Measurements from ENCODE around the gene MRPL9.
"Not testable (repeated sequence)": the region's sequence is repeated elsewhere in the genome, so short reads cannot be mapped to it uniquely, and the experiment has no call there.

The MRPL9 gene

GRCh38 chr1:151775894-151776664 lies 12.8 kb upstream of the MRPL9 start:
- H3K4me1 ChIP-seq (ENCODE audit: low read length), result peaks cover 20% of the 10 kb centered on the region
- H3K9me3 ChIP-seq (replicated peaks; ENCODE audit: insufficient read depth, low read length), result no peaks in the 10 kb centered on the region
- no peaks in the 10 kb centered on the region for H3K79me2 ChIP-seq (ENCODE audit: low read length)
- no peaks in the 10 kb centered on the region for H3K9me2 ChIP-seq (replicated peaks; ENCODE audit: insufficient read depth, low read length)
- H3K27ac ChIP-seq (ENCODE audit: low read length), result no peak overlapping the region
- no peak overlapping the region for H3K4me3 ChIP-seq (ENCODE audit: low read length)
- H3K9ac ChIP-seq (ENCODE audit: low read length), result no peak overlapping the region
- H3K4me2 ChIP-seq (ENCODE audit: low read depth, low read length), result no peak overlapping the region
- no peak for TF ChIP-seq EZH2phosphoT487 (IDR thresholded peaks at IDR 0.05; ENCODE audit: low read length)
- no peak for TF ChIP-seq EZH2 (optimal IDR thresholded peaks at IDR 0.05; ENCODE audit: low read depth, low read length)
- TF ChIP-seq, protein P1, sequence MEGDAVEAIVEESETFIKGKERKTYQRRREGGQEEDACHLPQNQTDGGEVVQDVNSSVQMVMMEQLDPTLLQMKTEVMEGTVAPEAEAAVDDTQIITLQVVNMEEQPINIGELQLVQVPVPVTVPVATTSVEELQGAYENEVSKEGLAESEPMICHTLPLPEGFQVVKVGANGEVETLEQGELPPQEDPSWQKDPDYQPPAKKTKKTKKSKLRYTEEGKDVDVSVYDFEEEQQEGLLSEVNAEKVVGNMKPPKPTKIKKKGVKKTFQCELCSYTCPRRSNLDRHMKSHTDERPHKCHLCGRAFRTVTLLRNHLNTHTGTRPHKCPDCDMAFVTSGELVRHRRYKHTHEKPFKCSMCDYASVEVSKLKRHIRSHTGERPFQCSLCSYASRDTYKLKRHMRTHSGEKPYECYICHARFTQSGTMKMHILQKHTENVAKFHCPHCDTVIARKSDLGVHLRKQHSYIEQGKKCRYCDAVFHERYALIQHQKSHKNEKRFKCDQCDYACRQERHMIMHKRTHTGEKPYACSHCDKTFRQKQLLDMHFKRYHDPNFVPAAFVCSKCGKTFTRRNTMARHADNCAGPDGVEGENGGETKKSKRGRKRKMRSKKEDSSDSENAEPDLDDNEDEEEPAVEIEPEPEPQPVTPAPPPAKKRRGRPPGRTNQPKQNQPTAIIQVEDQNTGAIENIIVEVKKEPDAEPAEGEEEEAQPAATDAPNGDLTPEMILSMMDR (IDR thresholded peaks at IDR 0.05; ENCODE audit: low read length), result no peak
- H4K20me1 ChIP-seq (ENCODE audit: insufficient read depth, low read length), result no peaks in the 10 kb centered on the region
- H3F3A ChIP-seq (ENCODE audit: insufficient read depth, low read length), result peaks cover 11% of the 10 kb centered on the region
- no peak overlapping the region for H2AFZ ChIP-seq (ENCODE audit: low read length)
- no peak for DNase-seq
- no peaks in the 10 kb centered on the region for H3K36me3 ChIP-seq (replicated peaks; ENCODE audit: insufficient read depth, low read length)
- no peaks in the 10 kb centered on the region for H3K27me3 ChIP-seq (replicated peaks; ENCODE audit: insufficient read depth, low read length)

DNA sequence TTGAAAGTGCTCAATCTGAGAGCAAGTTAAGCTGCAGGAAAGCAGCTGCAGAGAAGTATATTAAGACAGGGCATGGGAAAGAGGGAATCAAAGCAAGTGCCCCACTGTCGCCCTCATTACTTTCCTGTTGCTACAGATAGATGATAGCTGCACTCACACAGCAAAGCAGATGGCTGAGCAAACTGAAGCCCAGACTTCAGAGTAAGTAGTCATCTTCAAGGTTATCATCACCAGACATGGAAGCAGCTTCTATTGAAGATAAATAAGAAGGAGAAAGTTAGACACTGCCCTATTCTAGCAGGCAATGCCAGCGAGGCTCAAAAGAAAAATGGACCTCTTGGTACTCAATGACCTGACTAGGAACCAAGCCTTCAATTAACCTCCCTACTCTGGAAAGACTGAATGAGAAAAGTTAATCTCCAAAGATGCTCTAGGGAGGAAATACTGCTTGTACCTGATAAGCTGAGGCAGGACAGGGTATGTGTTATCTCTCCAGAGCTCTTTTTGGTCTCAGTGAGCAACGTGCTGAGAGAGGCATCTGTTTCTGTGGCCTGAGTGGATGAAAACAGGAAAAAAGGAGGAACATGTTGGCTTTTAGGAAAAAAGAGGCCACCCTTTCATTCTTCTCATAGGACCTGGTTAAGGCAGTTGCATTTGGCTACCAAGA lies 11.1 kb upstream of the MRPL9 start:
- no peak overlapping the region for H3K4me2 ChIP-seq (ENCODE audit: low read depth, low read length)
- H4K20me1 ChIP-seq (ENCODE audit: insufficient read depth, low read length), result no peaks in the 10 kb centered on the region
- no peak overlapping the region for H3K4me3 ChIP-seq (ENCODE audit: low read length)
- H3K9me3 ChIP-seq (replicated peaks; ENCODE audit: insufficient read depth, low read length), result no peaks in the 10 kb centered on the region
- DNase-seq, result no peak
- no peak for TF ChIP-seq EZH2 (optimal IDR thresholded peaks at IDR 0.05; ENCODE audit: low read depth, low read length)
- TF ChIP-seq, protein P1 (IDR thresholded peaks at IDR 0.05; ENCODE audit: low read length), result no peak
- no peak for TF ChIP-seq EZH2phosphoT487 (IDR thresholded peaks at IDR 0.05; ENCODE audit: low read length)
- H3K36me3 ChIP-seq (replicated peaks; ENCODE audit: insufficient read depth, low read length), result no peaks in the 10 kb centered on the region
- H3K4me1 ChIP-seq (ENCODE audit: low read length), result peaks cover 8% of the 10 kb centered on the region
- H3K79me2 ChIP-seq (ENCODE audit: low read length), result no peaks in the 10 kb centered on the region
- no peak overlapping the region for H3K9ac ChIP-seq (ENCODE audit: low read length)
- H3K9me2 ChIP-seq (replicated peaks; ENCODE audit: insufficient read depth, low read length), result no peaks in the 10 kb centered on the region
- H2AFZ ChIP-seq (ENCODE audit: low read length), result no peak overlapping the region
- peaks cover 1% of the 10 kb centered on the region for H3F3A ChIP-seq (ENCODE audit: insufficient read depth, low read length)
- H3K27me3 ChIP-seq (replicated peaks; ENCODE audit: insufficient read depth, low read length), result no peaks in the 10 kb centered on the region
- no peak overlapping the region for H3K27ac ChIP-seq (ENCODE audit: low read length)

DNA sequence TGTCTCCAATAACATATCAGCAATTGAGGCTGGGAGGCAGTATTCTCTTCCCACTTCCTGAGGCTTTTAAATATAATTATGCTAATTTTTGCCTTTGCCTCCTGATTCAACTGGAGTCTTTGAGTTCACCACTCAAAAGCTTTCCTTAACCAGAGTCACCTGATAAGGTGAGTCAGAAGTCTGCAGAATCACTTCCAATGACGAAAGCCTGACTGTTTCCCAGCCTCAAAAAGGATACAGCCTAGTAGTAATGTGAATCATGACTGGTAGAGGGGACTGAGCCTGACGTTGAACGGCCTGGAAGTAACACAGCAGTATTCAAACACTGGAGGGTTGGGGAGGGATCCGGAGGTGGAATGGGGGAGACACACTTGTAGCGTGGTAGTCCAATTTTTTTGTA lies 10.4 kb upstream of the MRPL9 start:
- Histone ChIP-seq H4K20me1 (ENCODE audit: insufficient read depth, low read length) (no peaks in the 10 kb centered on the region), H2AFZ (ENCODE audit: low read length) (no peak overlapping the region), H3K9me3 (replicated peaks; ENCODE audit: insufficient read depth, low read length) (no peaks in the 10 kb centered on the region), H3K36me3 (replicated peaks; ENCODE audit: insufficient read depth, low read length) (no peaks in the 10 kb centered on the region), H3K27me3 (replicated peaks; ENCODE audit: insufficient read depth, low read length) (no peaks in the 10 kb centered on the region), H3K27ac (ENCODE audit: low read length) (no peak overlapping the region), H3K79me2 (ENCODE audit: low read length) (no peaks in the 10 kb centered on the region), H3F3A (ENCODE audit: insufficient read depth, low read length) (no peaks in the 10 kb centered on the region), H3K4me2 (ENCODE audit: low read depth, low read length) (no peak overlapping the region), H3K9ac (ENCODE audit: low read length) (no peak overlapping the region), H3K4me3 (ENCODE audit: low read length) (no peak overlapping the region), H3K4me1 (ENCODE audit: low read length) (peaks cover 2% of the 10 kb centered on the region; the same call in 1 of the 2 replicates), H3K9me2 (replicated peaks; ENCODE audit: insufficient read depth, low read length) (no peaks in the 10 kb centered on the region)
- no peak for DNase-seq
- TF ChIP-seq, protein P1 (IDR thresholded peaks at IDR 0.05; ENCODE audit: low read length), result no peak
- TF ChIP-seq EZH2phosphoT487 (IDR thresholded peaks at IDR 0.05; ENCODE audit: low read length) (no peak), EZH2 (optimal IDR thresholded peaks at IDR 0.05; ENCODE audit: low read depth, low read length) (no peak)

DNA sequence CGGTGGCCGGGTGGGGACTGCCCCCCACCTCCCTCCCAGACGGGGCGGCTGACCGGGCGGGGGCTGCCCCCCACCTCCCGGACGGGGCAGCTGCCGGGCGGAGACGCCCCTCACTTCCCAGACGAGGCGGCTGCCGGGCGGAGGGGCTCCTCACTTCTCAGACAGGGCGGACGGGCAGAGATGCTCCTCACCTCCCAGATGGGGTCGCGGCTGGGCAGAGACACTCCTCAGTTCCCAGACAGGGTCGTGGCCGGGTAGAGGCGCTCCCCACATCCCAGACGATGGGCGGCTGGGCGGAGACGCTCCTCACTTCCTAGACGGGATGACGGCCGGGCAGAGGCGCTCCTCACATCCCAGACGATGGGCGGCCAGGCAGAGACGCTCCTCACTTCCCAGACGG lies 6.0 kb upstream of the MRPL9 start:
- not testable (repeated sequence) for H3K9me3 ChIP-seq (replicated peaks; ENCODE audit: insufficient read depth, low read length); DNase-seq; H3F3A ChIP-seq (ENCODE audit: insufficient read depth, low read length); H4K20me1 ChIP-seq (ENCODE audit: insufficient read depth, low read length); H3K4me1 ChIP-seq (ENCODE audit: low read length); H3K27me3 ChIP-seq (replicated peaks; ENCODE audit: insufficient read depth, low read length); H3K9ac ChIP-seq (ENCODE audit: low read length); H3K9me2 ChIP-seq (replicated peaks; ENCODE audit: insufficient read depth, low read length); H3K27ac ChIP-seq (ENCODE audit: low read length); H3K4me2 ChIP-seq (ENCODE audit: low read depth, low read length); H3K4me3 ChIP-seq (ENCODE audit: low read length); H3K36me3 ChIP-seq (replicated peaks; ENCODE audit: insufficient read depth, low read length); H3K79me2 ChIP-seq (ENCODE audit: low read length); H2AFZ ChIP-seq (ENCODE audit: low read length)

GRCh38 chr1:151768351-151769066 lies 5.2 kb upstream of the MRPL9 start:
- H3K27me3 ChIP-seq (replicated peaks; ENCODE audit: insufficient read depth, low read length); DNase-seq; H3K9me2 ChIP-seq (replicated peaks; ENCODE audit: insufficient read depth, low read length); H3K4me3 ChIP-seq (ENCODE audit: low read length); H3K9ac ChIP-seq (ENCODE audit: low read length); H3K27ac ChIP-seq (ENCODE audit: low read length); H3K9me3 ChIP-seq (replicated peaks; ENCODE audit: insufficient read depth, low read length); H4K20me1 ChIP-seq (ENCODE audit: insufficient read depth, low read length); H2AFZ ChIP-seq (ENCODE audit: low read length); H3K36me3 ChIP-seq (replicated peaks; ENCODE audit: insufficient read depth, low read length); H3K79me2 ChIP-seq (ENCODE audit: low read length); H3F3A ChIP-seq (ENCODE audit: insufficient read depth, low read length); H3K4me1 ChIP-seq (ENCODE audit: low read length); H3K4me2 ChIP-seq (ENCODE audit: low read depth, low read length): not testable (repeated sequence)
